Measurements from ENCODE around the gene DMAC2.
"Not testable (repeated sequence)": the region's sequence is repeated elsewhere in the genome, so short reads cannot be mapped to it uniquely, and the experiment has no call there.

The DMAC2 gene

DNA sequence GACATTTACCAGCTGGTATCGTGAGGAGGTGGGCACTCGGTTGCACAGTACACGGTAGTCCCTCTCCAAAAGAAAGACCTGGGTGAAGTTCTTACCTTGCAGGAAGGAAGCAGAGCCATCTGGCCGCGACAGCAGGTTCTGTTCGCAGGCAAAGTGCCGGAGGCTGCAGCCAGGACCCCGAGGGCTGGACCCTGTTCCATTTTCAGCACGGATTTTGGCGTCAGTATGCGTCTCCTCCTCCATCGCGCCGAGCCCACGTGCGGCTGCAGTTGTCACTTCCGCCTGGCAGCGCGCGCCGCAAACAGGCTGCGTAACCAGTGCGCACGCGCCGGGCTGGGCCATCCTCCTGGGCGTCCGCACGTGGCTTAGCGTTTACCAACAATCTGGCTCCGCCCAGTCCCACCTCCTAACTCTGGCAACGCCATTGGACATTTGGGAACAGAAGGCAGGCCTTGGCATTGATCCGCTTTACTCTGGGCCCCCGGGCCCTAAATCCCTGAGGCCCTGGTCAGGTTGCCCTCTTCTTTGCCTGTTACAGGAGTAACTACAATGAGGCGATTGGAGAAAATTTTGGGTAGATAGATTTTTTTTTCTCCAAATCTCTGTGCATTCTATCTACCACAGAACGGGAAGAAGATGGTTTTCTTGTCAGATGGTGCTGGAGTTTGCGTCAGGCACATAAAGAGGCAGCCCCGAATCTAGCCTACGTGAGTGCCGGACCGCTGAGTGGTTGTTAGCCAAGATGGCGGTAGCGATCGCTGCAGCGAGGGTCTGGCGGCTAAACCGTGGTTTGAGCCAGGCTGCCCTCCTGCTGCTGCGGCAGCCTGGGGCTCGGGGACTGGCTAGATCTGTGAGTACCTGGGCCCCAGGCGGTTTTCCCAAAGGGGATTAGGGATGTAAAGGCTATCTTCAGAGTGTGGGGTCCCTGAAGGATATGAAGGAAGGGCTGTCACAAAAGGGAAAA, 42.3 kb downstream of the DMAC2 start, which contains the start of the genes BCKDHA and EXOSC5:
BCKDHA (plus strand) TSS at position 733 of the 964 bp plus-strand sequence; CDS start at position 743, 10 bp downstream.
EXOSC5 (minus strand) TSS at position 274 of the 964 bp plus-strand sequence; CDS start at position 243, 31 bp downstream.
- peak; percentile 99 for DNase-seq

DNA sequence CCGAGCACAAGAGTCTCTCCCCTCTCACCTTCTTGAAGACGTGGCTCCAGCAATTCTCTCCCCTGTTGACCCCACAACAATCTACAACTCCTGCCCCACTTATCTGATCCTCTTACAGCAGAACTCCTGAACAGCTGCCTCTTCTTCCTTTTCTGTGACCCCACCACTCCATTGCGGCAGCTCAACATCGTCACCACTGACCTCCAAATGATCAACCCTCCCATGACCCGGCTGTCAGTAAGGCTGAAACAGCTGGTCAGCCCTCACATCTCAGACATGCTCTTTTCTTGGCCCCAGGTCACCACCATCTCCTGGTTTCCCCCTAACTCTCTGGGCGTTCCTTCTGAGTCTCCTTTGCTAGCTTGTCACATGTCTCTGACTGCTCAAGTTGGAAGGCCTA, 44.4 kb downstream of the DMAC2 start:
- no peak for DNase-seq

DNA sequence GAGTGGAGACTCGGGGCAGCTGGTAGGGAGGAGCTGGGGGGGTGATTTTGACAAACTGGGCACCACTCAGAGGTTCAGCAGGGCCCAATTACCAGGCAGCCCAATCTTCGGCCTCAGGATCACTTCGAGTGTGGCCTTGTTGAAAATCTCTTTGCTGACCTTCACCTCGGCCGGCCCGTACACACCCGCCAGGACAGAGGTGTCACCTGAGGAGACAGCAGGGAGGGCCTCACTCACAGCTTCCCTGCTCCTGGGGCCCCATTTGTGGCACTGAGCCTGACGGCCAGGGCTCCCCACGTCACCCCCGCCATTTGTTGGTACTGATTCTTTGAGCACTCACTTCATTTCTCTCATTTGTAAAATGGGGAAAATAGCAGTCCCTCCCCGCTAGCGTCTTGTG, 46.9 kb downstream of the DMAC2 start:
- no peak for DNase-seq

DNA sequence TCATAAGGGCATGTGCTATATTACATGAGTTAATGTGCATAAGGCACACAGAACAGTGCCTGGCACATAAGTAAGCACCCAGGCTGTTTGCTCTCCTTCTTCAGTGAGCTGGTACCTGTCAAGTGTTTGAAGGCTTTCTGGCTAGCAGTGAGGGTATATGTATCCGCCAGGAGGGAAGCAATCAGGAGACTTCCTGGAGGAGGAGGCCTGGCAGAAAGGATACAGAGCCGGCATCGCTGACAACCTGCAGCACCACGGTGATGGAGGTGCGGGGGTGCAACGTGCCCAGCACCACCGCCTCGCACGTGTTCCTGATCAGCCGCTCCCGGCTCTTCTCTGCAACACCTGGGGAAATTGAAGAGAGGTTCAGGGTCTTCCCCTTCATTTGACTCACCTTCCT, 48.1 kb downstream of the DMAC2 start:
- no peak for DNase-seq

DNA sequence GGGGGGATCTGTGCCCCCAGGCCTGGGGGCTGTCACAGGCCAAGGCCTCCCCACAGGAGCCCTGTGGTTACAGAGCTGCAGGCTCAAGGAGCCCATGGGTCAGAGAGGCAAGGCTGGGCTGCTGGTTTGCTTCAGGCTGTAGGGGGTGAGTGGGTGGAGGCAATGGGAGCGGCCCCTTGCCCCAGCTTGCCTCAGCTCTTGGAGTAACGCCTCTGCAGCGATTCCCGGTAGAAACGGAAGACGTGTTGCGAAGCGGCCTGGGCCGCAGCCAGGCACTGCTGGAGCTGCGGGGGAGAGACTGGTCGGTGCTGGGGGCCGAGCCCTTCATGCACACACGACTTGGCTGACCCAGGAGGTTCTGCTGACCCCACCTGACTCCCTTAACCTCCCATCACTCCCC, 53.3 kb downstream of the DMAC2 start:
- no peak for DNase-seq

DNA sequence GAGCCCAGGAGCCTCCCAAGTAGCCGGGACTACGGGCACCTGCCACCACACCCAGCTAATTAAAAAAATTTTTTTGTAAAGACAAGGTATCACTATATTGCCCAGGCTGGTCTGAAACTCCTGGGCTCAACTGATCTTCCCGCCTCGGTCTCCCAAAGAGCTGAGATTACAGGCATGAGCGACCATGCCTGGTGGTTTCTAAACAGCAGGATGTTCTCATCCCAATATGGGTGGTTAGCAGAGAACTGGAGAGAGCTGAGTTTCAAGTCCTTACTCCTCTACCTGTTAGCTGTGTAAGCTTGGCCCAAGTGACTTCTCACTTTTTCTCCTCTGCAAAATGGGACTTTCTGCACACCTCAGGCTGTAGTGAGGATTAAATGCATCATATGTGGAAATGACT, 55.4 kb downstream of the DMAC2 start:
- no peak for DNase-seq

DNA sequence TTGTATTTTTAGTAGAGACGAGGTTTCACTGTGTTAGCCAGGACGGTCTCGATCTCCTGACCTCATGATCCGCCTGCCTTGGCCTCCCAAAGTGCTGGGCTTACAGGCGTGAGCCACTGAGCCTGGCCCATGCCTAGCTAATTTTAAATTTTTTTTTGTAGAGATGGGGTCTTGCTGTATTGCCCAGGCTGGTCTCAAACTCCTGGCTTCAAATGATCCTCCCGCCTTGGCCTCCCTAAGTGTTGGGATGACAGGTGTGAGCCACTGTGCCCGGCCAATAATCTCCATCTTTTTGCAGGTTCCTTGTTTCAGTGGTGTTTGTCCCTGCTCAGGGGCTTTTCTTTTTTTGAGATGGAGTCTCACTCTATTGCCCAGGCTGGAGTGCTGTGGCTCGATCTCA, 58.2 kb downstream of the DMAC2 start:
- DNase-seq, result not testable (repeated sequence)
